Breast epithelium (tissue), 4 donors: ENCODE data around the gene INSIG1. TPM values are rescaled to one million over a fixed set of nuclear protein-coding genes. Genes with fewer than 3 reads are reported as not detected.
A peak's percentile ranks its signal among the peaks of the same experiment; 100 is the strongest.

Experiments used
- DNase-seq, 2 donors: peaks; one replicate each; pipeline ENCODE4 v3.0.0-alpha.2; 2019; ENCODE audit warnings: low spot score in 2 of 2
- H3K27ac ChIP-seq, 2 donors: fragments of 200-600 bp; sonication (generic) in 1 of 2; one replicate each; pipeline ENCODE4 v1.5.1; 2016 to 2019; ENCODE audit warnings: mild to moderate bottlenecking in 1 of 2
- H3K27me3 ChIP-seq, 2 donors: fragments of 200-600 bp; sonication (generic) in 1 of 2; one replicate each; pipeline versions ENCODE4 v1.5.1 to v1.6.0; 2017 to 2019; ENCODE audit warnings: control low read depth in 1 of 2, mild to moderate bottlenecking in 1 of 2
- H3K36me3 ChIP-seq: fragments of 200-600 bp; one replicate; pipeline ENCODE4 v1.5.1; 2019
- H3K4me1 ChIP-seq, 2 donors: fragments of 200-600 bp; sonication (generic); one replicate each; pipeline ENCODE4 v1.5.1; 2016 to 2019; ENCODE audit warnings: control low read depth in 1 of 2
- H3K4me3 ChIP-seq, 3 donors: fragments of 200-600 bp; sonication (generic); 1 replicate in 2 of 3; 2 replicates in 1 of 3; pipeline ENCODE4 v1.5.1; 2016 to 2019; ENCODE audit warnings: mild to moderate bottlenecking in 3 of 3, moderate library complexity in 2 of 3
- H3K9me3 ChIP-seq, 2 donors: fragments of 200-600 bp; sonication (generic) in 1 of 2; one replicate each; pipeline ENCODE4 v1.5.1; 2016 to 2019; ENCODE audit warnings: control low read depth in 1 of 2
- CTCF ChIP-seq, 3 donors: fragments of 450-650 bp; IDR thresholded peaks; one replicate each; pipeline ENCODE4 v1.5.1; 2016 to 2017; ENCODE audit warnings: antibody characterized with exemption in 3 of 3, mild to moderate bottlenecking in 3 of 3, moderate library complexity in 3 of 3
- POLR2A ChIP-seq: fragments of 450-650 bp; IDR thresholded peaks from one replicate; pipeline ENCODE4 v1.6.1; 2016; ENCODE audit warnings: antibody characterized with exemption, mild to moderate bottlenecking, moderate library complexity
- POLR2AphosphoS5 ChIP-seq, 3 donors: sonication (generic); formaldehyde crosslinking; IDR thresholded peaks; one replicate each; pipeline ENCODE4 v1.6.1; 2017; ENCODE audit warnings: antibody characterized with exemption in 3 of 3
- intact Hi-C: fragments of 100-400 bp; cut with DNase I; formaldehyde crosslinking; loops from one replicate; pipeline ENCODE4 v1.15.1; 2023; ENCODE audit warnings: low total_unique reads
- total RNA-seq, 3 donors: library from RNA; depleted of rRNA; stranded (reverse); fragments of >200 nt; gene quantifications; one replicate each; pipeline ENCODE4 v1.1.0, GENCODE V29; 2016

Gene INSIG1
- total RNA-seq, 3 donors from 2014 or later, result 37.0 to 89.6 (median 66.0) TPM

- no peaks in the 10 kb centered on the region for H3K4me1 ChIP-seq
- TF ChIP-seq POLR2A (no peak), POLR2AphosphoS5 (IDR thresholded peaks at IDR 0.05) (no peak), CTCF (IDR thresholded peaks at IDR 0.05) (no peak)
- no peak overlapping the region for H3K27ac ChIP-seq
- peaks cover 0 to 81% of the 10 kb centered on the region in 2 donors for H3K27me3 ChIP-seq
- intact Hi-C loops, result loop anchor here (10.0 kb wide), 2 partner anchors 172 to 432 kb away; no protein-coding TSS in a partner anchor
- H3K36me3 ChIP-seq, result no peaks in the 10 kb centered on the region
- H3K4me3 ChIP-seq, result no peak overlapping the region
- no peaks in the 10 kb centered on the region for H3K9me3 ChIP-seq
- DNase-seq, result peak in 1 of 2 donors; percentile 51
Measured at GRCh38 chr7:155356323-155357105, 58.8 kb downstream of the INSIG1 start.

GRCh38 chr7:155357573-155358041 is 59.9 kb downstream of the INSIG1 start:
- DNase-seq, result peak in 1 of 2 donors; percentile 41
- Histone ChIP-seq H3K4me3 (no peak overlapping the region), H3K27me3 (peaks cover 0 to 78% of the 10 kb centered on the region in 2 donors), H3K27ac (no peak overlapping the region), H3K36me3 (no peaks in the 10 kb centered on the region), H3K9me3 (no peaks in the 10 kb centered on the region), H3K4me1 (no peaks in the 10 kb centered on the region)
- TF ChIP-seq POLR2A (no peak), CTCF (IDR thresholded peaks at IDR 0.05) (no peak), POLR2AphosphoS5 (IDR thresholded peaks at IDR 0.05) (no peak)
- intact Hi-C loops, result loop anchor here (10.0 kb wide), 2 partner anchors 173 to 433 kb away; no protein-coding TSS in a partner anchor

GRCh38 chr7:155358066-155358947 is 60.6 kb downstream of the INSIG1 start:
- DNase-seq, result peak in 1 of 2 donors; percentile 38
- Histone ChIP-seq H3K4me1 (no peaks in the 10 kb centered on the region), H3K36me3 (no peaks in the 10 kb centered on the region), H3K9me3 (no peaks in the 10 kb centered on the region), H3K4me3 (no peak overlapping the region), H3K27me3 (peaks cover 0 to 71% of the 10 kb centered on the region in 2 donors), H3K27ac (no peak overlapping the region)
- intact Hi-C loops, result loop anchor here (10.0 kb wide), 2 partner anchors 174 to 434 kb away; no protein-coding TSS in a partner anchor
- TF ChIP-seq CTCF (IDR thresholded peaks at IDR 0.05) (no peak), POLR2AphosphoS5 (IDR thresholded peaks at IDR 0.05) (no peak), POLR2A (no peak)

- H3K27ac ChIP-seq, result no peak overlapping the region
- no peaks in the 10 kb centered on the region for H3K9me3 ChIP-seq
- TF ChIP-seq POLR2A (no peak), POLR2AphosphoS5 (IDR thresholded peaks at IDR 0.05) (no peak), CTCF (IDR thresholded peaks at IDR 0.05) (no peak)
- no peaks in the 10 kb centered on the region for H3K36me3 ChIP-seq
- H3K4me1 ChIP-seq, result no peaks in the 10 kb centered on the region
- peaks cover 0 to 72% of the 10 kb centered on the region in 2 donors for H3K27me3 ChIP-seq
- peak in 1 of 2 donors; percentile 14 for DNase-seq
- intact Hi-C loops, result loop anchor here (10.0 kb wide), 2 partner anchors 174 to 434 kb away; no protein-coding TSS in a partner anchor
- H3K4me3 ChIP-seq, result no peak overlapping the region
Measured at GRCh38 chr7:155358948-155359712, 61.5 kb downstream of the INSIG1 start.

Other genes with a start within 250 kb of the INSIG1 start
- not detected for gene HTR5A, start 227.6 kb upstream of the INSIG1 start, total RNA-seq
- gene EN2, start 160.3 kb downstream of the INSIG1 start, total RNA-seq, result under 1 TPM in 2 of 3 donors, not detected in 1; 0.32 to 0.33 TPM
- gene CNPY1, start 248.7 kb downstream of the INSIG1 start, total RNA-seq, result under 1 TPM in 1 of 3 donors, not detected in 2; 0.29 TPM